ENCODE data around the gene LRRC8D. TPM values are rescaled to one million over a fixed set of nuclear protein-coding genes. Genes with fewer than 3 reads are reported as not detected.

LRRC8D gene
- total RNA-seq, 1 experiment from 2014 or later = 37.2 TPM

GRCh38 chr1:89905395-89906058 is 84.7 kb downstream of the LRRC8D start:
- H4K20me1 ChIP-seq (ENCODE audit: control insufficient read depth, insufficient read depth, insufficient read length) = no peaks in the 10 kb centered on the region
- no peak overlapping the region for H3T11ph ChIP-seq (ENCODE audit: low read length)
- no peak overlapping the region for H2BK15ac ChIP-seq (ENCODE audit: low read depth, low read length)
- H2BK12ac ChIP-seq (ENCODE audit: insufficient read length, low read depth, low read length) = no peak overlapping the region
- peaks cover 75 to 84% of the 10 kb centered on the region in 2 experiments for H3K4me1 Mint-ChIP-seq
- H3K4ac ChIP-seq (ENCODE audit: low read depth, low read length) = no peak overlapping the region
- no peak overlapping the region for H3K9ac ChIP-seq (ENCODE audit: extremely low read depth, insufficient read length, low read length)
- H4K5ac ChIP-seq (ENCODE audit: insufficient read length, low read depth, low read length) = no peak overlapping the region
- no peak overlapping the region for H2BK5ac ChIP-seq (ENCODE audit: insufficient read length, low read length)
- H3K14ac ChIP-seq (ENCODE audit: insufficient read depth, low read length) = no peak overlapping the region
- H4K91ac ChIP-seq (ENCODE audit: insufficient read length, low read depth, low read length) = no peak overlapping the region
- no CpG with 5 or more reads among the region's 5 CpGs for WGBS (ENCODE audit: extremely low coverage, insufficient read length, low lambda C conversion rate)
- H3K27ac Mint-ChIP-seq = peak overlapping the region; percentile 97 to 98 (median 97)
- H3K27ac ChIP-seq (ENCODE audit: insufficient read length, low read depth, low read length) = peak overlapping the region; percentile 88
- no peak overlapping the region for H3K4me2 ChIP-seq (ENCODE audit: insufficient read depth, insufficient read length, low read length)
- H3K4me1 ChIP-seq (ENCODE audit: insufficient read depth, low read length) = peaks cover 30% of the 10 kb centered on the region
- peaks cover 9% of the 10 kb centered on the region for H3K79me1 ChIP-seq (ENCODE audit: insufficient read depth, low read depth, low read length, poor library complexity, severe bottlenecking)
- no peaks in the 10 kb centered on the region; the same call in 1 of the 2 replicates for H3K79me2 ChIP-seq (ENCODE audit: insufficient read depth, low read length)
- H2BK20ac ChIP-seq (ENCODE audit: low read depth, low read length, poor library complexity, severe bottlenecking) = no peak overlapping the region
- H4K8ac ChIP-seq (replicated peaks; ENCODE audit: insufficient read length, low read depth, low read length) = no peak overlapping the region
- no peak overlapping the region for H2BK120ac ChIP-seq (ENCODE audit: low read depth, low read length, poor library complexity, severe bottlenecking)
- H3K23ac ChIP-seq (ENCODE audit: insufficient read length, low read depth, low read length) = no peak overlapping the region
- no peaks in the 10 kb centered on the region for H3K27me3 Mint-ChIP-seq (ENCODE audit: low read depth)
- DNase-seq = no peak
- no peak overlapping the region for H2AK5ac ChIP-seq (ENCODE audit: insufficient read length, low read length)
- H3K56ac ChIP-seq (ENCODE audit: insufficient read length, low read depth, low read length) = no peak overlapping the region
- H3K9me3 ChIP-seq (ENCODE audit: control insufficient read depth, low read depth, low read length) = no peaks in the 10 kb centered on the region
- H3K18ac ChIP-seq (ENCODE audit: insufficient read length, low read depth, low read length) = no peak overlapping the region
- H3K23me2 ChIP-seq (ENCODE audit: insufficient read length, low read depth, low read length, poor library complexity, severe bottlenecking) = no peaks in the 10 kb centered on the region
- H3K27me3 ChIP-seq (ENCODE audit: insufficient read depth, low read length) = no peaks in the 10 kb centered on the region
- no peak overlapping the region for H2AFZ ChIP-seq (ENCODE audit: low read length)
- no peak for TF ChIP-seq CTCF (conservative IDR thresholded peaks at IDR 0.05)
- no peaks in the 10 kb centered on the region for H3K9me3 Mint-ChIP-seq
- H3K4me3 Mint-ChIP-seq = peak overlapping the region in 1 of 2 experiments; percentile 61; a peak in 2 of 5 replicates
- H3K36me3 Mint-ChIP-seq (ENCODE audit: insufficient read depth in 1 of 3, low read depth in 3 of 3) = peaks cover 3 to 6% (median 4%) of the 10 kb centered on the region in 3 experiments; a peak in 3 of 7 replicates

Measured in H9 (cell line).